ENCODE data around the gene SPOCK2. TPM values are rescaled to one million over a fixed set of nuclear protein-coding genes. Genes with fewer than 3 reads are reported as not detected.

The SPOCK2 gene
- polyA plus RNA-seq, 1 donor from 2014 or later, result 5.6 TPM

GRCh38 chr10:72062832-72063702, 25.3 kb downstream of the SPOCK2 start:
- Histone ChIP-seq H3K9me2 (ENCODE audit: insufficient read depth, low read length) (no peaks in the 10 kb centered on the region), H3K4me2 (ENCODE audit: low read length) (no peak overlapping the region), H3K36me3 (ENCODE audit: insufficient read depth, low read length) (no peaks in the 10 kb centered on the region), H3K79me2 (replicated peaks; ENCODE audit: insufficient read depth, low read length) (no peaks in the 10 kb centered on the region), H3K9me3 (ENCODE audit: low read length) (no peaks in the 10 kb centered on the region), H3K27me3 (ENCODE audit: insufficient read depth, low read depth, low read length) (no peaks in the 10 kb centered on the region), H3K4me3 (ENCODE audit: low read length) (no peak overlapping the region), H2AFZ (ENCODE audit: low read depth, low read length) (no peak overlapping the region), H4K20me1 (ENCODE audit: insufficient read depth) (no peaks in the 10 kb centered on the region), H3K27ac (ENCODE audit: low read length) (no peak overlapping the region), H3F3A (ENCODE audit: insufficient read depth, low read length, poor library complexity, severe bottlenecking) (no peaks in the 10 kb centered on the region), H3K9ac (ENCODE audit: low read length) (no peak overlapping the region)
- no peak for TF ChIP-seq EZH2 (IDR thresholded peaks at IDR 0.05; ENCODE audit: borderline replicate concordance, insufficient read depth, low read length, poor library complexity, severe bottlenecking)
- TF ChIP-seq RAD21 (conservative IDR thresholded peaks at IDR 0.05), result no peak
- TF ChIP-seq, protein P1, sequence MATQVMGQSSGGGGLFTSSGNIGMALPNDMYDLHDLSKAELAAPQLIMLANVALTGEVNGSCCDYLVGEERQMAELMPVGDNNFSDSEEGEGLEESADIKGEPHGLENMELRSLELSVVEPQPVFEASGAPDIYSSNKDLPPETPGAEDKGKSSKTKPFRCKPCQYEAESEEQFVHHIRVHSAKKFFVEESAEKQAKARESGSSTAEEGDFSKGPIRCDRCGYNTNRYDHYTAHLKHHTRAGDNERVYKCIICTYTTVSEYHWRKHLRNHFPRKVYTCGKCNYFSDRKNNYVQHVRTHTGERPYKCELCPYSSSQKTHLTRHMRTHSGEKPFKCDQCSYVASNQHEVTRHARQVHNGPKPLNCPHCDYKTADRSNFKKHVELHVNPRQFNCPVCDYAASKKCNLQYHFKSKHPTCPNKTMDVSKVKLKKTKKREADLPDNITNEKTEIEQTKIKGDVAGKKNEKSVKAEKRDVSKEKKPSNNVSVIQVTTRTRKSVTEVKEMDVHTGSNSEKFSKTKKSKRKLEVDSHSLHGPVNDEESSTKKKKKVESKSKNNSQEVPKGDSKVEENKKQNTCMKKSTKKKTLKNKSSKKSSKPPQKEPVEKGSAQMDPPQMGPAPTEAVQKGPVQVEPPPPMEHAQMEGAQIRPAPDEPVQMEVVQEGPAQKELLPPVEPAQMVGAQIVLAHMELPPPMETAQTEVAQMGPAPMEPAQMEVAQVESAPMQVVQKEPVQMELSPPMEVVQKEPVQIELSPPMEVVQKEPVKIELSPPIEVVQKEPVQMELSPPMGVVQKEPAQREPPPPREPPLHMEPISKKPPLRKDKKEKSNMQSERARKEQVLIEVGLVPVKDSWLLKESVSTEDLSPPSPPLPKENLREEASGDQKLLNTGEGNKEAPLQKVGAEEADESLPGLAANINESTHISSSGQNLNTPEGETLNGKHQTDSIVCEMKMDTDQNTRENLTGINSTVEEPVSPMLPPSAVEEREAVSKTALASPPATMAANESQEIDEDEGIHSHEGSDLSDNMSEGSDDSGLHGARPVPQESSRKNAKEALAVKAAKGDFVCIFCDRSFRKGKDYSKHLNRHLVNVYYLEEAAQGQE (IDR thresholded peaks at IDR 0.05; ENCODE audit: borderline replicate concordance), result no peak
- no peak for TF ChIP-seq MXI1 (conservative IDR thresholded peaks at IDR 0.05; ENCODE audit: poor library complexity, severe bottlenecking)
- no peak for TF ChIP-seq SMC3 (conservative IDR thresholded peaks at IDR 0.05; ENCODE audit: poor library complexity)
- TF ChIP-seq EP300 (conservative IDR thresholded peaks at IDR 0.05; ENCODE audit: poor library complexity, severe bottlenecking), result no peak
- TF ChIP-seq, protein P2, sequence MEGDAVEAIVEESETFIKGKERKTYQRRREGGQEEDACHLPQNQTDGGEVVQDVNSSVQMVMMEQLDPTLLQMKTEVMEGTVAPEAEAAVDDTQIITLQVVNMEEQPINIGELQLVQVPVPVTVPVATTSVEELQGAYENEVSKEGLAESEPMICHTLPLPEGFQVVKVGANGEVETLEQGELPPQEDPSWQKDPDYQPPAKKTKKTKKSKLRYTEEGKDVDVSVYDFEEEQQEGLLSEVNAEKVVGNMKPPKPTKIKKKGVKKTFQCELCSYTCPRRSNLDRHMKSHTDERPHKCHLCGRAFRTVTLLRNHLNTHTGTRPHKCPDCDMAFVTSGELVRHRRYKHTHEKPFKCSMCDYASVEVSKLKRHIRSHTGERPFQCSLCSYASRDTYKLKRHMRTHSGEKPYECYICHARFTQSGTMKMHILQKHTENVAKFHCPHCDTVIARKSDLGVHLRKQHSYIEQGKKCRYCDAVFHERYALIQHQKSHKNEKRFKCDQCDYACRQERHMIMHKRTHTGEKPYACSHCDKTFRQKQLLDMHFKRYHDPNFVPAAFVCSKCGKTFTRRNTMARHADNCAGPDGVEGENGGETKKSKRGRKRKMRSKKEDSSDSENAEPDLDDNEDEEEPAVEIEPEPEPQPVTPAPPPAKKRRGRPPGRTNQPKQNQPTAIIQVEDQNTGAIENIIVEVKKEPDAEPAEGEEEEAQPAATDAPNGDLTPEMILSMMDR (IDR thresholded peaks at IDR 0.05; ENCODE audit: poor library complexity, severe bottlenecking), result no peak
- no peak for TF ChIP-seq POLR2AphosphoS5 (IDR thresholded peaks at IDR 0.05)

DNA sequence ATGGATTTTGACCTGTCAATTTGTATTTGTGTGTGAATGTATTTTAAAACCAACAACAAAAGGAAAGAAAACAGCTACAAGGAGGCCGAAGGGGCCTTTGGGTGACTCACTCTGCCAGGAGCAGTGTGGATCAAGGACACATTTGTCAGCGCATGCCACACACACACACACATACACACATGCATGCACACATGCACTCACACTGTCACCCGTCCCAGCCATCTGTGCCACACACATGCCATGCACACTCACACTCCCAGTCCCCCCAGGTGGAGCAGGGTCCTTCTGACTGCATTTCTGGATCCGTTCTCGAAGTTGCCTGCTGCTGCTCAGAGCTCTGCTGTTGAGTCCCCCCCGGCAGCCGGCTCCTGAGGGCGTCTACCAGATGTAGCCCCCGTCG, 26.0 kb downstream of the SPOCK2 start:
- TF ChIP-seq, protein P1 (IDR thresholded peaks at IDR 0.05; ENCODE audit: borderline replicate concordance), result no peak
- TF ChIP-seq RAD21 (conservative IDR thresholded peaks at IDR 0.05) (no peak), EZH2 (IDR thresholded peaks at IDR 0.05; ENCODE audit: borderline replicate concordance, insufficient read depth, low read length, poor library complexity, severe bottlenecking) (no peak), POLR2AphosphoS5 (IDR thresholded peaks at IDR 0.05) (no peak), TAF1 (IDR thresholded peaks at IDR 0.05; ENCODE audit: low read depth) (no peak), EP300 (conservative IDR thresholded peaks at IDR 0.05; ENCODE audit: poor library complexity, severe bottlenecking) (no peak), MXI1 (conservative IDR thresholded peaks at IDR 0.05; ENCODE audit: poor library complexity, severe bottlenecking) (no peak), SMC3 (conservative IDR thresholded peaks at IDR 0.05; ENCODE audit: poor library complexity) (no peak)
- TF ChIP-seq, protein P2 (IDR thresholded peaks at IDR 0.05; ENCODE audit: poor library complexity, severe bottlenecking), result no peak
- H3K79me2 ChIP-seq (replicated peaks; ENCODE audit: insufficient read depth, low read length), result no peaks in the 10 kb centered on the region
- no peak overlapping the region for H2AFZ ChIP-seq (ENCODE audit: low read depth, low read length)
- no peaks in the 10 kb centered on the region for H3K27me3 ChIP-seq (ENCODE audit: insufficient read depth, low read depth, low read length)
- no peaks in the 10 kb centered on the region for H3F3A ChIP-seq (ENCODE audit: insufficient read depth, low read length, poor library complexity, severe bottlenecking)
- H3K4me3 ChIP-seq (ENCODE audit: low read length), result no peak overlapping the region
- H3K9me2 ChIP-seq (ENCODE audit: insufficient read depth, low read length), result no peaks in the 10 kb centered on the region
- H3K36me3 ChIP-seq (ENCODE audit: insufficient read depth, low read length), result no peaks in the 10 kb centered on the region
- H3K9me3 ChIP-seq (ENCODE audit: low read length), result no peaks in the 10 kb centered on the region
- H3K27ac ChIP-seq (ENCODE audit: low read length), result no peak overlapping the region
- no peak overlapping the region for H3K4me2 ChIP-seq (ENCODE audit: low read length)
- no peaks in the 10 kb centered on the region for H4K20me1 ChIP-seq (ENCODE audit: insufficient read depth)
- H3K9ac ChIP-seq (ENCODE audit: low read length), result no peak overlapping the region
